8988T (cell line): ENCODE results near the gene SCYGR6.

ENCODE experiments used
- DNase-seq: peaks from one replicate; pipeline ENCODE4 v3.0.0; 2011

The SCYGR6 gene

GRCh38 chr2:227710986-227711385 is 13.6 kb downstream of the SCYGR6 start:
- DNase-seq, result no peak

GRCh38 chr2:227707390-227707789 is 17.2 kb downstream of the SCYGR6 start:
- DNase-seq, result no peak

GRCh38 chr2:227706859-227707258 is 17.7 kb downstream of the SCYGR6 start:
- no peak for DNase-seq

GRCh38 chr2:227703961-227704360 is 20.6 kb downstream of the SCYGR6 start:
- no peak for DNase-seq

- no peak for DNase-seq
Measured at GRCh38 chr2:227703280-227703732, 21.3 kb downstream of the SCYGR6 start.

- no peak for DNase-seq
Measured at GRCh38 chr2:227701556-227701955, 23.0 kb downstream of the SCYGR6 start.

- DNase-seq, result no peak
Measured at GRCh38 chr2:227696990-227697679, 27.4 kb downstream of the SCYGR6 start.

GRCh38 chr2:227687189-227687588 is 37.4 kb downstream of the SCYGR6 start:
- DNase-seq, result no peak

- DNase-seq, result no peak
Measured at GRCh38 chr2:227684258-227684657, 40.3 kb downstream of the SCYGR6 start.

- DNase-seq, result no peak
Measured at GRCh38 chr2:227677928-227678327, 46.6 kb downstream of the SCYGR6 start.

- no peak for DNase-seq
Measured at GRCh38 chr2:227674485-227674884, 50.1 kb downstream of the SCYGR6 start.
